Stimulated activated CD4-positive, alpha-beta T cell treated with anti-CD3 and anti-CD28 coated beads, Interleukin-1b, Interleukin-23, amount 100 ng/mL, for 4 hours (primary cell): ENCODE measurements around the gene BCAS1.
A peak's percentile ranks its signal among the peaks of the same experiment; 100 is the strongest.

Source experiments
- DNase-seq, 2 donors: peaks; one replicate each; pipeline ENCODE4 v3.0.0-alpha.2; 2020; ENCODE audit warnings: low read depth in 2 of 2

The BCAS1 gene

GRCh38 chr20:54078296-54078984 lies 8.0 kb upstream of the BCAS1 start:
- DNase-seq: no peak

GRCh38 chr20:54076259-54076658 lies 5.9 kb upstream of the BCAS1 start:
- no peak for DNase-seq

- no peak for DNase-seq
Observed at GRCh38 chr20:54075322-54075721, 4.9 kb upstream of the BCAS1 start.

- DNase-seq: no peak
Observed at GRCh38 chr20:54074511-54074910, 4.1 kb upstream of the BCAS1 start.

GRCh38 chr20:54073288-54073687 lies 2.9 kb upstream of the BCAS1 start:
- DNase-seq: no peak

GRCh38 chr20:54069501-54069971 lies 858 bp downstream of the BCAS1 start:
- no peak for DNase-seq

GRCh38 chr20:54068966-54069365 lies 1.4 kb downstream of the BCAS1 start:
- DNase-seq: no peak

GRCh38 chr20:54068495-54068894 lies 1.9 kb downstream of the BCAS1 start:
- no peak for DNase-seq

- no peak for DNase-seq
Observed at GRCh38 chr20:54067606-54068174, 2.7 kb downstream of the BCAS1 start.

- no peak for DNase-seq
Observed at GRCh38 chr20:54065601-54066038, 4.8 kb downstream of the BCAS1 start.

- no peak for DNase-seq
Observed at GRCh38 chr20:54064939-54065338, 5.5 kb downstream of the BCAS1 start.

- DNase-seq: peak in 1 of 2 donors; percentile 8
Observed at GRCh38 chr20:54063992-54064676, 6.3 kb downstream of the BCAS1 start.

- DNase-seq: no peak
Observed at GRCh38 chr20:54063580-54063979, 6.8 kb downstream of the BCAS1 start.

- no peak for DNase-seq
Observed at GRCh38 chr20:54062812-54063280, 7.5 kb downstream of the BCAS1 start.

- DNase-seq: no peak
Observed at GRCh38 chr20:54061101-54061881, 9.1 kb downstream of the BCAS1 start.

- no peak for DNase-seq
Observed at GRCh38 chr20:54059691-54060364, 10.6 kb downstream of the BCAS1 start.

- no peak for DNase-seq
Observed at GRCh38 chr20:54058420-54059139, 11.8 kb downstream of the BCAS1 start.

GRCh38 chr20:54056762-54057639 lies 13.4 kb downstream of the BCAS1 start:
- no peak for DNase-seq

- DNase-seq: no peak
Observed at GRCh38 chr20:54054516-54054915, 15.9 kb downstream of the BCAS1 start.

- DNase-seq: no peak
Observed at GRCh38 chr20:54051068-54051467, 19.3 kb downstream of the BCAS1 start.
